NOMO-1 (cell line): ENCODE measurements around the gene SPPL3.

Source experiments
- DNase-seq, 2 experiments: peaks; one replicate each; lab custom pipeline; 2025; ENCODE audit not compliant: unreplicated experiment in 2 of 2; lab: John Stamatoyannopoulos, UW

The SPPL3 gene

GRCh38 chr12:120822832-120823503 lies 81.2 kb downstream of the SPPL3 start:
- no peak for DNase-seq

DNA sequence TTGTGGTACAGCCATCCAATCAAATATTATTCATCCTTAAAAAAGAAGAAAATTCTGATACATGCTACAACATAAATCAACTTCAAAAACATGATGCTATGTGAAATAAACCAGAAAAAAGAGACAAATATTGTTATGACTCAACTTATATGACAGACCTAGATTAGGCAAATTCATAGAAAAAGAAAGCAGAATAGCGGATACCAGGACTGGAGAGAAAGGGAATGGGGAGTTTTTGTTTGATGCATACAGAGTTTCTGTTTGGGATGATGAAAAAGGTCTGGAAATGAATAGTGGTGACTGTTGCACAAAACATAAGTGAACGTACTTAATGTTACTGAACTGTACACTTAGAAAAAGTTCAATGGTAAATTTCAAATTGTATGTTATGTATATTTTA lies 82.3 kb downstream of the SPPL3 start:
- DNase-seq: no peak

DNA sequence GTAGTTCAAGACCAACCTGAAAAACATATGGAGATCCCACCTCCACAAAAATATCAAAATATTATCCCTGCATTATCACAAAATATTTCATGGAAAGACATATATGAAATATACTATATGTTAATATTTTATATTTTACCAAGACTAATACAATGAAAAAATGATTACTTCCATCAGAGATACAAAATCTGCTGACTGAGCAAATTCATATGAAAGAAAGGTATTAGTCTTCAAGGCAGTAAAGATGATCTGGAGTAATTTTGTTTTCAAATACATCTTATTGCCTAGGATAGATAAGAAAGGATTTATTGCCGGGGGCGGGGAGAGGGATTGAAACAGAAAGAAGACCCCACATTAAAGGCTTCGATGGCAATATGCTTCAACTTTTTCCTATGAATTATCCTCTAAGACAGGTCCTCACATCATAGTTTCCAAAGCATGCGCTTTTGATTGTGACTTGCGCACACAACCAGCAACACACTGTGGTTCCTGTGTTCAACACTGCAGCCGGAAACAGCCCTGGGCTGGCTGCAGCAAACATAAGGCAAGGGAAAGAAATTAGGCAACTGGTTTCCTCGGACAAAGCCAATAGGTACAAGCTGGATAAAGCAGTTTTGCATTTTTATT lies 83.2 kb downstream of the SPPL3 start:
- no peak for DNase-seq

DNA sequence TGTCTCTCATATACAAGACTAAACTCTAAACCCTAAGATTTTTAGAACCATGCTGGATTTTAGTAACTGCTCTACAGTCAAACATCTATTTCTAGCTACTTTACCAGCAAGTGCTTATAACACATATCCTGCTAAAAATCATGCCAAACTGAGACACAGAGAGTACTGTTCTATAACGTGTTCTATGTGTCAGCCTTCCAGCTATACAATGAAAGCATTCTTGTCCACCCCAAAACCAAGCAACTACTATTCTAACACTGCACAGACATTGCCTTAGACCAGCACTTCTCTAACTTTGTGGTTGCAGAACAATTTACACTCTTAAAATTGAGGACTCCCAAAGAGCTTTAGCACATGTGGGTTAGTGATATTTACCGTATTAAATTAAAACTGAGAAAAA lies 85.7 kb downstream of the SPPL3 start:
- DNase-seq: no peak

DNA sequence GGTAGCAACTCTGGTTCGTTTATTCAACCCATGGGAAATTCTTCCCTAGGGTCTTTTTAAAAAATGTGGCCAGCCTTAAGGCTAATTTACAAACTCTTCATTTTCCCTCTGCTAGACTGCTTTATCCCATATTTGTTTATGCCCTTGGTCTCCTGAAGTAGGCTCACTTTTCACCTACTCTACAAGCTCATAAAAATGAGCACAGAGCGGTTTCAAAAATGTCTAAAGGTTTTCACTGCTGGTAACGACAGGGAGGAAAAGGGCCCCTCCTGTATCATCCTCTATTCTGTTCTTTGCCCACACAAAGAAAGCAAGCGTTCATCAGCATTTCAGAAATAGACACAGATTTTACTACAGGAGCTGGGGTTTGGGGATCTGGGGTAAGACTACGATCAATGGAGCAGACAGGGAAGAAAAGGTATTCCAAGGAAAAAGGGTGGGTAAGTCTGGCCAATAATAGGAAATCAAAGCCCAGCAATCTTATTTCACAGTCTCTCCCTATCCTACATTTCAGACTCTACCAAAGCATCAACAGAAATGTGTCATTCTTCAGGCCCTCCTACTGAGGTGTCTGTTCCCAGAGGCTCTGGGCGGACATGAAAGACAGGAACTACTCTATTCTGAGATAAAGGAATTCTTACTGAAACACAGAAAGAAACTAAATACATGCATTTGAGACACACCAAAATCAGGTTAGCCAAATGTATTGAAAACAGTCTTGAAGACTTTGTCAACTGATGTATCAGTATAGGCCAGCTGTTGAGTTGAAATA lies 86.4 kb downstream of the SPPL3 start:
- no peak for DNase-seq

- DNase-seq: no peak
Measured at GRCh38 chr12:120816363-120816762, 87.8 kb downstream of the SPPL3 start.

DNA sequence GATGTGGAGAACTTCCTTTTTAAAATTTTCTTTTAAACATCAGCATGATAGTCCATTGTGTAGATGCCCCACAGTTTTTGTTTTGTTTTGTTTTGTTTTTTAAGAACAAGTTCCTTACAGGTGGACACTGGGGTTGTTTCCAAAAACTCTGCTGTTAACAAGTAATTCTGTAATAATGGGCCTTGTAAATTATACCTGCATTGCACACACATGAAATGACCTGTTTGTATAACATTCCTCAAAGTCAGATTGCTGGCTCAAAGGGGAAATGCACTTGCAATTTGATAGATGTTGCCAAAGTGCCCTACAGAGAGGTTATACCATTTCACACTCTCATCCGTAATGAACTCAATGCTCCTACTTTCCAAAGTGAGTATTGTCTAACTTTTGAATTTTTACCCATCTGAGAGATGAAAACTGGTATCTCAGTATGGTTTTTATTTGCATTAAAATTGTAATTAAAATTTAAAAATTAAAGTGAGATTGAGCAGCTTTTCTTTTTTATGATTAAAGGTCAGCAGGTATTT lies 89.2 kb downstream of the SPPL3 start:
- DNase-seq: no peak

DNA sequence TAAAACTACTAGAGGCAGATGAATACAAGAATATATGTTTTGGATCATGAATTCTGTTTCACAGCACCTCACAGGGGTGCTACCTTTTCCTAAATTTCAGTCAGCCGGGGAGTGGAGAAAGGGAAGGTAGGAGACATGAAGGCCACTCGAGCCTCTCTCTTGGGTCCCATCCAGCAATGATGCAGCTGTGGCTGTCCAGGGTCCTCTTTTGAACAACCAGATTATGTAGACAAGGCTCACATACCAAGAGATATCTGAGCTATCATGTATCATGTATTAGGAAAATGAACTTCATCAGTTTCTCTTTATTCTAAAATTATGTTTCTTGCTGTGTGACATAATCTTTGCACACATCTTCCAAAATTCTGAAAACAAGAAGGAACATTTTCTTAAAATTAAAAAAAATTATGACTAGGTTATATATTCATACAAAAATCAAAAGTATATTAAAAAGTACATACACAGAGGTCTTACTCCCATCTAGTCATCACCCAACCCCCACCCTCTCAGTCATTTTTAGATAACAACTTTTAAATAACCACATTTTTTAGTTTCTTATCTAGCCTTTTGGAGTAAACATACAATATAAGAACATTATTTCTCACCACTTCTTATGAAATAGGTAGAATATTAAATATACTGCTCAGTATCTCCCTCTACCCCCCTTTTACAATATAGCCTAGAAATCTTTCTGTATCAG lies 89.8 kb downstream of the SPPL3 start:
- no peak for DNase-seq

DNA sequence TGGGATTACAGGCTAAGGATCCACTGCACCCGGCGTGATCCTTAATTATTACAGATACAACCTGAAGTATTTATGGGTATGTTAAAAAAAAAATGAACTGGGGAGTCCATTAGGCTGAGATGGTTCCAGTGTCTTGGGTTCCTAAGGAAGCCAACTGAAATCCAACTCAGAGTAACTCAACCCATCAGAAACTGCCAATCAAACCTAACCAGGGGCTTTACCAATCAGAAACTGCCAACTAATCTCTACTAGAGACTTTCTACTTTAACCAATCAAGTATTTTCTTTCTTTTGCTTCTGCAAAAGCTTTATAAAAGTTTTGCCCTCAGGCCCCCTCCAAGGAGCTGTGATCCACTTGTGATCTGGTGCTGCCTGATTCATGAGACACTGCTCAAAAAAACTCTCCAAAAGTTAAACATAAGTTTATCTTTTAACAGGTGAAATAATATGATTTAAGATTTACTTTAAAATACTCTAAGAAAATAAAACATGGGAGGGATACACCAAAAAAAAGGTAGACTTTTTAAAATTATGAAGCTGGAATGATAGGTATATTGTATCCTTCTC lies 90.5 kb downstream of the SPPL3 start:
- no peak for DNase-seq

GRCh38 chr12:120810021-120810420 lies 94.1 kb downstream of the SPPL3 start:
- DNase-seq: no peak

- DNase-seq: no peak
Measured at GRCh38 chr12:120804428-120804827, 99.7 kb downstream of the SPPL3 start.

- DNase-seq: no peak
Measured at GRCh38 chr12:120801146-120801545, 103.0 kb downstream of the SPPL3 start.

DNA sequence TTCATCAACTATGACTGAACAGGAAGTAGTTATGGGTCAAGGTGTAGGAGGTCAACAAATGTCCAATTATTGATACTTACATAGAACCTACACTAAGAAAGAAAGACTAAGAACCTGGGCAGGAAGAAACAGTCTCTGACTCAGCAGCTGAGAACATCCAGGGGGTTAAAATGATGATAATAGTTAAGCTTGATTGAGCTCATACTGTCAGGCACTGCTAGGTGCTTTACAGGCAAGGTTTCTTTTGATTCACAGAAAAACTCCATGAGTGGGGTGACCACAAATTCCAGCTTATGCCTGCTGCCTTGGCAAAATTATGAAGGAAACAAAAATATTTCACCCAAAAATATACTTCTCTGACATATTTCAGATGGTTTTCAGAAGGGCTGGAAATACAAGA lies 103.5 kb downstream of the SPPL3 start:
- DNase-seq: no peak

GRCh38 chr12:120799243-120800045 lies 104.7 kb downstream of the SPPL3 start:
- DNase-seq: no peak

DNA sequence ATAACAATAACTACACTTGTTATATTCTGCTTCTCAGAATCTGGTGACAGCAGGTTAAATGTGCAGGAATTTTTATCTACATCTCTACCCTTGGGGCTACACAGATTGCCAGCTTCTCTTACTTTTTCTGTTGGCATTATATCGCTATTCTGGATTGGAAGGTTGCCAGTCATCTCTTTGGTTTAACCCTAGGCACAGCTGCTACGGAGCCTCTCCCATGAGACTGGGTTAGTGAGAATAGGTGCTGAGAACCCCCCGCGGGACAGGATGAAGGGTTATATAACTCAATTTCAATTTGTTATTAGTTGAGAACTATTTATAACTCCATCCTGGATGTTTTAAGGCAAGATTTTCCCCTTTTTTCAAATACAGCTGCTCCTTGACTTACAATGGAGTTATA lies 105.5 kb downstream of the SPPL3 start:
- no peak for DNase-seq

DNA sequence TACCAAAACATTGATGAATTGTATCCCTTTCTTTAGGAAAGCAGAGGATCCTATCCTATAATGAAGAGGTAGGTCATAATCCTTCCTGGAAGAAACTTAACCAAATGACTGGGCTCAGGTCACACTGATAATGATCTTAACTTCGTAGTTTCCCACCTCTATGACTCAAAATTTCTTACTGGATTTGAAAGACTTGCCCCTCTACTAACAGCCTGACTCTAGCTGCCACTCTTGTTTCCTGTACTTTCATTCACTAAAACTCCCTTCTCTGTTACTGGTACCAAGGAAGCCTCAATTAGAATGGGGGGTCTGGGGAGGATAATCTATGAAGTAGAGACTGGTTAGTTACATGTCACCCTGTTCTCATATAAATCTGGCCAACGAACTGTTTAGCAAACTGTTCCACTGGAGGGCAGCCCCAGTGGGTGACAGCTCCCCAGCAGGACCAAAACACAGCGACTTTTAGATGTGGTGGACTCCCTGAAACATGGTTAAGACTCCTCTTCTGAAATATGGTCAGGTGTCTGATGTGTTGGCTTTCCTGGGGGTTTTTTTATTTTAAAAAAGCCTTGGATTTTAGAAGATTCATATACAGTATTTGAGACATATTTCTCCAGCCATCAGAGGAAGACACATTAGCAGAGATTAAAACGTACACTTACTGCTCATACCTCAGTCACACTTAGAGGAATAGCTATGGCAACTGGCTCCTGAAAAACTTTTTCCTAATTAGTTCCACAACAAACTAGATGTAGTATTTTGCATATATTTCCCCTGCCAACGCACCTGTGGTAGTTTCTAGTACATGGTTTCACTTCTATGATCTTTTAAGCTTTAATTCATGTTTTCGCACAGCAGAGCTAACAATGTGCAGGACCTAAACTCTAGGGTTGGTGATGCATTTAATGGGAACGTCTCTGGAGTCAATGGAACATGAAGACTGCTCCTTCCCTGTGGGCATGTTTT lies 106.2 kb downstream of the SPPL3 start:
- no peak for DNase-seq

DNA sequence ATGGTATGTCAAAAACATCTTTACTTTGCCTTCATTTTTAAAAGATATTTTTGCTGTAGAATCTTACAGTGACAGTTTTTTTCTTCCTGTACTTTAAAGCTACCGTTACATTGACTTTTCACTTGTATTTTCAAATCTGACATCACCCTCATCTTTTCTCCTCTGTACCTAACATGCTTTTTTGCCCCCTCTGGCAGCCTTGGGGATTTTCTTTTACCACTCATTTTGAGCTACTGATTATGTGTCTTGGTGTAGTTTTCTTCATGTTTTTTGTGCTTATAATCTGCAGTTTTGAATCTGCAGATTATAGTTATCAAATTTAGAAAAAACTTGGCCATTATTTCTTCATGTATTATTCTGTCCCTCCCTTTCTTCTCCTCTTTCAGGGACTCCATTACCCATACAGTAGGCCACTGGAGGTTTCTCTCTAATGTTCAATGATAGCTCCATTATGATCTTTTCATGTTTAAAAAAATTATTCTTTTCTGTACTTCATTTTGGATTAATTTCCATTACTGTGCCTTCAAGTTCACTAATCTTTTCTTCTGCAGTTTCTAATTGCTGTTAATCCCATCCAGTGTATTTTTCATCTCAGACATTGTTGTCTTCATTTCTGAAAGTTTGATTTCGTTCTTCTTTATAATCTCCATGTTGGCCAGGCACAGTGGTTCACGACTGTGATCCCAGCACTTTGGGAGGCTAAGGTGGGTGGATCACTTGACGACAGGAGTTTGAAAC lies 108.5 kb downstream of the SPPL3 start:
- DNase-seq: no peak

GRCh38 chr12:120793357-120793756 lies 110.8 kb downstream of the SPPL3 start:
- DNase-seq: no peak
